B cell (primary cell): Measurements from ENCODE around the gene ARAP2. TPM values are rescaled to one million over a fixed set of nuclear protein-coding genes. Genes with fewer than 3 reads are reported as not detected.

ENCODE experiments used
- ATAC-seq: fragments of 200-7000 bp; cut with Tn5 transposase; one replicate; pipeline ENCODE4 v1.10.0; 2021; ENCODE audit warnings: low read depth, mild to moderate bottlenecking, moderate number of reproducible peaks, moderate library complexity
- CTCF ChIA-PET: fragments of 350-600 bp; sonication (Branson Sonifier 250); formaldehyde crosslinking; loops from one replicate; lab custom pipeline; 2021; ENCODE audit warnings: antibody characterized with exemption, inconsistent platforms; lab: Charles Lee
- POLR2A ChIA-PET: fragments of 350-600 bp; sonication (Branson Sonifier 250); formaldehyde crosslinking; loops from one replicate; lab custom pipeline; 2021; ENCODE audit warnings: antibody characterized with exemption; lab: Charles Lee
- DNase-seq: peaks from one replicate; pipeline ENCODE4 v3.0.0; 2013
- H2AFZ ChIP-seq: 2 replicates; pipeline ENCODE4 v1.6.1; 2012; ENCODE audit warnings: mild to moderate bottlenecking, low read depth, low read length; ENCODE audit not compliant: insufficient read depth, poor library complexity, severe bottlenecking
- H3K27ac ChIP-seq, 2 donors: 1 replicate in 1 of 2; 2 replicates in 1 of 2; pipeline ENCODE4 v1.5.1; 2012 to 2013; ENCODE audit warnings: low read length in 2 of 2, mild to moderate bottlenecking in 2 of 2, moderate library complexity in 1 of 2
- H3K27me3 ChIP-seq, 4 experiments: fragments of 200-600 bp in 1 of 4; sonication (generic) in 1 of 4; replicated peaks in 1 of 4; 1 replicate in 2 of 4; 2 replicates in 2 of 4; pipeline versions ENCODE4 v1.6.1 to v1.7.0; 2013 to 2016; ENCODE audit warnings: low read length in 3 of 4, mild to moderate bottlenecking in 2 of 4, mixed read lengths in 1 of 4, moderate library complexity in 1 of 4; ENCODE audit not compliant: insufficient read depth in 4 of 4, control insufficient read depth in 3 of 4; ENCODE audit errors: control extremely low read depth in 1 of 4
- H3K36me3 ChIP-seq, 2 experiments: replicated peaks in 1 of 2; 1 replicate in 1 of 2; 2 replicates in 1 of 2; pipeline versions ENCODE4 v1.6.1 to v1.7.1; 2013; ENCODE audit warnings: low read length in 1 of 2; ENCODE audit not compliant: insufficient read depth in 2 of 2, control insufficient read depth in 1 of 2; ENCODE audit errors: control extremely low read depth in 1 of 2, extremely low read depth in 1 of 2
- H3K4me1 ChIP-seq, 2 donors: fragments of 200-600 bp in 1 of 2; sonication (generic) in 1 of 2; 1 replicate in 1 of 2; 2 replicates in 1 of 2; pipeline versions ENCODE4 v1.5.1 to v1.6.1; 2013 to 2017; ENCODE audit warnings: low read length in 2 of 2; ENCODE audit not compliant: control insufficient read depth in 2 of 2, insufficient read depth in 2 of 2
- H3K4me2 ChIP-seq: replicated peaks from 2 replicates; pipeline ENCODE3; 2012; ENCODE audit warnings: mild to moderate bottlenecking, low read depth, low read length; ENCODE audit not compliant: poor library complexity, severe bottlenecking
- H3K4me3 ChIP-seq, 5 experiments: fragments of 200-600 bp in 1 of 5; sonication (generic) in 1 of 5; 1 replicate in 3 of 5; 2 replicates in 2 of 5; pipeline versions ENCODE4 v1.5.1 to v1.7.0; 2011 to 2016; ENCODE audit warnings: low read length in 4 of 5, mild to moderate bottlenecking in 4 of 5, low read depth in 2 of 5, control low read depth in 1 of 5, moderate library complexity in 1 of 5; ENCODE audit not compliant: insufficient read depth in 1 of 5; ENCODE audit errors: control extremely low read depth in 1 of 5, extremely low read depth in 1 of 5
- H3K79me2 ChIP-seq: fragments of 200-600 bp; sonication (generic); one replicate; pipeline ENCODE4 v1.6.0; 2016; ENCODE audit warnings: low read length; ENCODE audit not compliant: control insufficient read depth, insufficient read depth
- H3K9ac ChIP-seq: fragments of 200-600 bp; sonication (generic); 2 replicates; pipeline ENCODE4 v1.6.1; 2017; ENCODE audit warnings: mild to moderate bottlenecking, low read length, moderate library complexity
- H3K9me3 ChIP-seq, 3 donors: one replicate each; pipeline versions ENCODE4 v1.6.1 to v1.7.1; 2013; ENCODE audit warnings: low read length in 2 of 3; ENCODE audit not compliant: control insufficient read depth in 2 of 3, insufficient read depth in 1 of 3; ENCODE audit errors: control extremely low read depth in 1 of 3
- H4K20me1 ChIP-seq: 2 replicates; pipeline ENCODE4 v1.6.0; 2012; ENCODE audit warnings: mild to moderate bottlenecking, low read length; ENCODE audit not compliant: insufficient read depth, control insufficient read depth, poor library complexity, severe bottlenecking
- H3K27ac Mint-ChIP-seq: one replicate; pipeline ENCODE4 v1.8.0; 2021; ENCODE audit warnings: mixed read lengths
- H3K27me3 Mint-ChIP-seq: one replicate; pipeline ENCODE4 v1.8.0; 2021; ENCODE audit warnings: mixed read lengths
- H3K4me1 Mint-ChIP-seq: one replicate; pipeline ENCODE4 v1.8.0; 2021; ENCODE audit warnings: mixed read lengths
- H3K4me3 Mint-ChIP-seq: one replicate; pipeline ENCODE4 v1.8.0; 2021; ENCODE audit warnings: mixed read lengths
- H3K9me3 Mint-ChIP-seq: one replicate; pipeline ENCODE4 v1.8.0; 2022; ENCODE audit warnings: mixed read lengths; ENCODE audit not compliant: insufficient read depth
- CTCF ChIP-seq: fragments of 200-600 bp; IDR thresholded peaks from one replicate; pipeline ENCODE4 v1.8.0; 2022; ENCODE audit warnings: antibody characterized with exemption, mild to moderate bottlenecking
- EZH2 ChIP-seq: IDR thresholded peaks from 2 replicates; pipeline ENCODE4 v1.6.1; 2012; ENCODE audit warnings: borderline replicate concordance, low read depth, mild to moderate bottlenecking, moderate library complexity, low read length; ENCODE audit not compliant: insufficient read depth, poor library complexity, severe bottlenecking
- WGBS: methylation state at CpG from one replicate; pipeline ENCODE4 v1.1.5; 2013; ENCODE audit warnings: missing lambda C conversion rate; ENCODE audit not compliant: insufficient coverage; 5-methylcytosine and 5-hydroxymethylcytosine counted together
- intact Hi-C: fragments of 100-400 bp; cut with micrococcal nuclease; formaldehyde crosslinking; loops from one replicate; pipeline ENCODE4 v1.10.0; 2022
- polyA plus RNA-seq: library from polyadenylated mRNA; depleted of rRNA; stranded (reverse); fragments of >200 nt; gene quantifications from 2 replicates; pipeline ENCODE4 v1.2.3, GENCODE V29; 2012
- total RNA-seq, 2 donors: library from RNA; stranded (reverse); fragments of 120-200 nt in 1 of 2; gene quantifications; 1 replicate in 1 of 2; 2 replicates in 1 of 2; pipeline versions ENCODE4 v1.2.3 to v1.2.4, GENCODE V29; 2013 to 2022

Gene ARAP2
- total and polyA plus RNA-seq, 2 donors (not counting 1 experiment from before 2014, with no cell fraction given) = 13.2 to 88.0 TPM

GRCh38 chr4:36137336-36137735 is 107.0 kb downstream of the ARAP2 start:
- Histone ChIP-seq H3K4me2 (no peak overlapping the region), H3K4me3 (no peak overlapping the region), H3K9ac (no peak overlapping the region), H3K36me3 (peaks cover 0 to 29% of the 10 kb centered on the region in 2 experiments), H3K27ac (no peak overlapping the region), H4K20me1 (no peaks in the 10 kb centered on the region), H3K9me3 (no peaks in the 10 kb centered on the region), H3K27me3 (no peaks in the 10 kb centered on the region), H3K4me1 (no peaks in the 10 kb centered on the region), H2AFZ (no peak overlapping the region), H3K79me2 (no peaks in the 10 kb centered on the region)
- Mint-ChIP-seq H3K4me1 (no peaks in the 10 kb centered on the region), H3K9me3 (no peaks in the 10 kb centered on the region), H3K4me3 (no peak overlapping the region), H3K27me3 (no peaks in the 10 kb centered on the region), H3K27ac (no peak overlapping the region)
- WGBS = no CpG with 5 or more reads among the region's 4 CpGs
- ChIA-PET POLR2A (no interaction called here), CTCF (interaction anchor here (0.6 kb wide), 1 partner anchor 261 kb away, joined by 3 read pairs; no protein-coding TSS in a partner anchor)
- intact Hi-C loops = no loop called here
- DNase-seq (no peak), ATAC-seq (no peak)
- no peak for TF ChIP-seq EZH2

GRCh38 chr4:36133658-36134057 is 110.7 kb downstream of the ARAP2 start:
- H3K4me1 ChIP-seq = no peaks in the 10 kb centered on the region
- intact Hi-C loops = no loop called here
- POLR2A ChIA-PET = no interaction called here

More at GRCh38 chr4:36133658-36134057, 110.7 kb downstream of the ARAP2 start:
- Histone ChIP-seq H4K20me1 (no peaks in the 10 kb centered on the region), H3K27ac (no peak overlapping the region), H3K36me3 (peaks cover 0 to 44% of the 10 kb centered on the region in 2 experiments), H3K27me3 (no peaks in the 10 kb centered on the region), H3K9me3 (no peaks in the 10 kb centered on the region), H3K9ac (no peak overlapping the region), H2AFZ (no peak overlapping the region), H3K79me2 (no peaks in the 10 kb centered on the region), H3K4me3 (no peak overlapping the region), H3K4me2 (no peak overlapping the region)
- Mint-ChIP-seq H3K27ac (no peak overlapping the region), H3K9me3 (no peaks in the 10 kb centered on the region), H3K4me1 (no peaks in the 10 kb centered on the region), H3K27me3 (no peaks in the 10 kb centered on the region), H3K4me3 (no peak overlapping the region)
- no CpG with 5 or more reads among the region's 3 CpGs for WGBS
- ATAC-seq (no peak), DNase-seq (no peak)
- no peak for TF ChIP-seq EZH2
- TF ChIP-seq CTCF = no peak
- CTCF ChIA-PET = interaction anchor here (0.6 to 1.2 kb wide), 2 partner anchors 266 to 1464 kb away, joined by 3 to 6 read pairs; no protein-coding TSS in a partner anchor
